SKM-1 treated with dmso at 0.1 percent for 144 hours (cell line): ENCODE results near the gene GALM.
"Not testable (repeated sequence)": the region's sequence is repeated elsewhere in the genome, so short reads cannot be mapped to it uniquely, and the experiment has no call there.

Experiments used
- DNase-seq: peaks from one replicate; lab custom pipeline; 2025; ENCODE audit not compliant: unreplicated experiment; lab: John Stamatoyannopoulos, UW

GALM gene

GRCh38 chr2:38665854-38666555 lies at the start of gene GALM:
Gene GALM, plus strand, starts transcription at chr2:38666114. Its CDS starts 48 bp downstream, at chr2:38666162.
- peak; percentile 78 for DNase-seq

DNA sequence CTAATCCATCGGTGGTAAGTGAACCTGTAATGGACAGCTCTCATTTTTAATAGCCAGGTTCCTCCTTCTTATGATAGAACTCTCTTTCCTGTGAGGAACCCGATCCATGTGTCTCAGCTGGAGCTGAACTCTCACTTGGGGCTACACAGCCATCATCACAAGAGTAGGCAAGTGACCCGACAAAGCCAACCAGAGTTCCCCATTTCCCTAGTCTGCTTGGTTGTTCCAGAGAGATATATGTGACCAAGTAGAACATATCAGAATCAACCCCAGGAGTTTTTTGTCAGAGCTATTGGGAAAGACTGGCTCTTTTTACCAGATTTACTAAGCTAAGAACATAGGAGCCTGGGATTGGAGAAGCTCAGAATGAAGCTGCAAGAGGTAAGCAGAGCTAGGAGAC lies 48.6 kb upstream of the GALM start:
- DNase-seq, result no peak

DNA sequence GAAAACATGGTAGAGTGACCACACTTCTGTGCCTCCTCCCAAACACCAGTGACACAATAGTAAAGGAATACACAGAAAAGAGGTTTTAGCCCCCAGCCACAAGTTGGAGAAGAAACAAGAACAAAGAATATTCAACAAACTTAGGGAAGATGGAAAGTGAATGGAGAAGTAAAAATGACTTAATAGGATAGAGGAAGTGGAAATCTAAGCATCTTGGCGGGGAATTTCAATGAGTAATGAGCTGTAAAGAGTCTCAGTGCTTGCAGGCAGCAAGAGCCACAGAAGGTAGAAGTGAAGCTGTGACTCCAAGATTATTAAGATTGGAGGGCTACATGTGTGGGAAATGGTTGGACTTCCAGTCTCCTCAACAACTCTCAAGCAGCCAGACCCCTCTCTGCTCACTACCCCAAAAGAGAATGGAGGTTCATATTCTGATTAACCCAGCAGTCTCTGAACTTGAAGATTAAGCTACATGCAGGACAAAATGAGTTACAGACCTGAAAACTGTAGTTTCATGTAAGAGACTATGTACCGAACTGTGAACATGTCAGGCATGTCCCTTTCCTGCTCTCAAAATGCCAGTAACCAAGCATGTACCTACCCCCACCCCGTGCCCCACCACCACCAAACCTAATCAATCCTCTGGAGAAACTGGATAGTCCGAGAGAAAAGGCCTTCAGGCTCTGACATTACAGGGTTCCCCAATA lies 46.3 kb upstream of the GALM start:
- peak; percentile 95 for DNase-seq

- DNase-seq, result no peak
Observed at GRCh38 chr2:38620282-38620977, 45.5 kb upstream of the GALM start.

GRCh38 chr2:38621018-38621417 lies 44.9 kb upstream of the GALM start:
- DNase-seq, result no peak

DNA sequence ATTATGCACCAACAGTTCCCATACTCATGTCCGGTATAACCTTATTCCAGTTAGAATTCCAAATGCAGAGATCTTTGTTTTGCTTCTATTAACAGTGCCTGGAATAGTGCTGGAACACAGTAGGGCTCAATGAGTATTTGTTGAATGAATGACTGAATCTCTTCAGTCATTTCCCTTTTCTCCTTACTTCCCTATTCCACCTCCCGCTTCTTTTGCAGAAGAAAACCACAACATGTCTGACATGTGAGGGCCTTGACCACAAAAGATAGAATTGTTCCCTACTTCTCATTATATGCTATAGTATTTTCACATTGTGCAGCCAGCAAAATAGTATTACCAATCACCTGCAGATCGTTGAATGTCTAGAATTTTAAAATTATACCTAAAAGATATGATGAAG lies 43.7 kb upstream of the GALM start:
- DNase-seq, result peak; percentile 96

DNA sequence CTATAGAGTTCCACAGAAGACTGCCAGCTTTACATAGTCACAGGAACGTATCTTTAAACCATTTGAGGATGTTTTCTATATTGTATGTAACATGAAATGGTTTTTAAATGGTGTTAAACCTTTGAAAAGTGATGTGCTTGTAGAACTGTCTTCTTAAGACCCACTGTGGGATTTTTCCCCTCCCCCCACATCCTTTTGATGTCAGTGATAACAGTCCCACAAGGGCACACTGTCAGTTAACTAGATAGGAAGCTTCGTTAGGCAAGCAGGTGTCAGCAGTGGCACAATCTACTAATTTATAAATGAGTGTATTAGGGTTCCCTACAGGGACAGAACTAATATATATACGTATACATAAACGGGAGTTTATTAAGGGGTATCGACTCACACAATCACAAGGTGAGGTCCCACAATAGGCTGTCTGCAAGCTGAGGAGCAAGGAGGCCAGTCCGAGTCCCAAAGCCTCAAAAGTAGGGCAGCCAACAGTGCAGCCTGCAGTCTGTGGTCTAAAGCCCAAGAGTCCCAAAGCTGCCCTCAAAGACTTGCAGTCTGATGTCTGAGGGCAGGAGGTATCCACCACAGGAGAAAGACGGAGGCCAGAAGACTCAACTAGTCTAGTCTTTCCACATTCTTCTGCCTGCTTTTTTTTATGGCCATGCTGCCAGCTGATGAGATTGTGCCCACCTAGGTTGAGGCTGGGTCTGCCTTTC lies 39.4 kb upstream of the GALM start:
- no peak for DNase-seq

DNA sequence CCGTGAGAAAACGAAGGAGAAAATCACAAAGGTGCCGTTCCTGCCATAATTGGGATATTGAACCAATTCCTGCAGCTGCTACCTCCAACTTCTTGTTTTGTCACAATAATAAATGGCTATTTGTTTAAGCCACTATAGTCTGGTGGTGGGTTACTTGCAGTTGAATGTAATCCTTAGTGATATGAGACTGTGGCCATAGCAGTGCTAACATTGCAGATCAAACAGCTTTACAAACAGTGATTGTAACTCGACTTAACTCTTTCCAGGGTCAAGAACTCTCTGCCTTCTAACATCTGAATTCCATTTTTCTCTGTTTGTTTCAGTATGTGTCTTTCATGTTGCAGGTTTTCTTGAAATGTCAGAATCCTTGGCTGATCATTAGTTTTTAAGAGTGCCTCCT lies 38.5 kb upstream of the GALM start:
- DNase-seq, result no peak

DNA sequence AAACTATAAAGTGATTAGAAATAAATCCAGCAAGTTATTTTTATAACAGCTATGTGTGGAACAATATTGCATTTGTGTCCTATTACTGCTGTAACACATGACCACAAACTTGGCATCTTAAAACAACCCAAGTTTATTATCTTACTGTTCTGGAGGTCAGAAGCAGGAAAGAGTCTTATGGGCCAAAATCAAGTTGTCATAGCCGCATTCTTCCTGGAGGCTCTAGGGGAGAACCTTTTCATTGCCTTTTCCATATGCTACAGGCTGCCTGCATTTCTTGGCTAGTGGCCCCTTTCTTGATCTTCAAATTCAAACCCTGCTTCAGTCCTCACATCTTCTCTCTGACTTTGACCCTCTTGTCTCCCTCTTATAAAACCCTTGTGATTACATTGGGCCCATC lies 36.2 kb upstream of the GALM start:
- no peak for DNase-seq

DNA sequence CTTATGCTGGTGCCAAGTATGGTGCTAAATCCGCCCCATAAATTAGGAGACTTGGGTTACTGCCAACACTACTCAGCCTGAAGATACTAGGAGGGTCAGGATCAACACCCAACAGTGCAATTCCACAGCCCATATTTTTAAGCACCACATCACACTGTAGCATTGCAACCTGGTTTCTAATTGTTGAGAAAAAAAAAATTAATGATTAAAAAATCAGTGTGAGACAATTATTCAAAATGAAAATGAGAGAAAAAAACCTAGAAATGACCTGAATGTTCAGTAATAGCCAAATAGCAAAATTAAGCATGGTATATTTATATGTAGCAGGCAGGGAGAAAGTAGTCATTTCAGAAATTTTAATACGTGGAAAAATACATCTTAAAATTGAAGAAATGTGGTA lies 33.9 kb upstream of the GALM start:
- no peak for DNase-seq

DNA sequence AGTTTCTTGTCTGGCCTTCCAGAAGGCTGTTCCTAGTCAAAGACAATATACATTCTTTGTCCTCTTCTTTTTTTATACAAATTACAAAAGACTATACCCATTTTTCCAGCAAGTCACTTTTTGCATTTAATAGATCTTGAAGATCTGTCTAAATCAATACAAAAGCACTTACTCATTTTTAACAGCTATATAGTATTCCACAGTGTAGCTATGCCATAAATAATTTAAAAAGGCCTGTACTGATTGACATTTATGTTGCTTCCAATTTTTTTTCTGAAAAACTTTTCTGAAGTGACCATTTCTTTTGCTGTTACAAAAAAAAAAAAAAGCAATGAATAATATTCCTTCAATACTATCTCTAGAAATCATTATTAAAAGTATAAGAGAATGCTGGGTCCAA lies 32.9 kb upstream of the GALM start:
- DNase-seq, result no peak

DNA sequence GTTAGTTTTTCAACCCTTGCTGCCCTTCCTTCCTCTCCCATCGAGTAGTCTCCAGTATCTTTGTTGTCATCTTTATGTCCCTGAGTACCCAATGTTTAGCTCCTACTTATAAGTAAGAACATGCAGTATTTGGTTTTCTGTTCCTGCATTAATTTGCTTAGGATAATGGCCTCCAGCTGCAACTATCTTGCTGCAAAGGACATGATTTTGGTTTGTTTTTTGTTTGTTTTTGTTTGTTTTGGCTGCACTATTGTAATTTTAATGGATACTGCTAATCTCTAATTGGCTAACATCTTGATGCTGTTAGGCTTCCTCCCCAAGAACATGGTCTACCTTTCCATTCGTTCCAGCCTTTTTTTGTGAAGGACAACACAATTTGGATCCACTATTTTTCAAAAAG lies 32.0 kb upstream of the GALM start:
- no peak for DNase-seq

GRCh38 chr2:38634684-38635083 lies 31.2 kb upstream of the GALM start:
- peak; percentile 94 for DNase-seq

GRCh38 chr2:38635139-38635538 lies 30.8 kb upstream of the GALM start:
- no peak for DNase-seq

GRCh38 chr2:38636069-38636468 lies 29.8 kb upstream of the GALM start:
- no peak for DNase-seq

DNA sequence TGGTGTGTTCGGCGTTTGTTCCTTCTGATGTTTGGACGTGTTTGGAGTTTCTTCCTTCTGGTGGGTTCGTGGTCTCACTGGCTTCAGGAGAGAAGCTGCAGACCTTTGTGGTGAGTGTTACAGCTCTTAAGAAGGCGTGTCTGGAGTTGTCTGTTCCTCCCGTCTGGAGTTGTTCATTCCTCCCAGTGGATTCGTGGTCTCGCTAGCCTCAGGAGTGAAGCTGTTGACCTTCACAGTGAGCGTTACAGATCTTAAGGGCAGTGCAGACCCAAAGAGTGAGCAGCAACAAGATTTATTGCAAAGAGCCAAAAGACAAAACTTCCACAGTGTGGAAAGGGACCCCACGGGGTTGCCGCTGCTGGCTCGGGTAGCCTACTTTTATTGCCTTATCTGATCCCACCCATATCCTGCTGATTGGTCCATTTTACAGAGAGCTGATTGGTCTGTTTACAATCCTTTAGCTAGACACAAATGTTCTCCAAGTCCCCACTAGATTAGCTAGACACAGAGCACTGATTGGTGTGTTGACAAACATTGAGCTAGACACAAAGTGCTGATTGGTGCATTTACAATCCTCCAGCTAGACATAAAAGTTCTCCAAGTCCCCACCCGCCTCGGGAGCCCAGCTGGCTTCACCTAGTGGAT lies 23.4 kb upstream of the GALM start:
- not testable (repeated sequence) for DNase-seq

DNA sequence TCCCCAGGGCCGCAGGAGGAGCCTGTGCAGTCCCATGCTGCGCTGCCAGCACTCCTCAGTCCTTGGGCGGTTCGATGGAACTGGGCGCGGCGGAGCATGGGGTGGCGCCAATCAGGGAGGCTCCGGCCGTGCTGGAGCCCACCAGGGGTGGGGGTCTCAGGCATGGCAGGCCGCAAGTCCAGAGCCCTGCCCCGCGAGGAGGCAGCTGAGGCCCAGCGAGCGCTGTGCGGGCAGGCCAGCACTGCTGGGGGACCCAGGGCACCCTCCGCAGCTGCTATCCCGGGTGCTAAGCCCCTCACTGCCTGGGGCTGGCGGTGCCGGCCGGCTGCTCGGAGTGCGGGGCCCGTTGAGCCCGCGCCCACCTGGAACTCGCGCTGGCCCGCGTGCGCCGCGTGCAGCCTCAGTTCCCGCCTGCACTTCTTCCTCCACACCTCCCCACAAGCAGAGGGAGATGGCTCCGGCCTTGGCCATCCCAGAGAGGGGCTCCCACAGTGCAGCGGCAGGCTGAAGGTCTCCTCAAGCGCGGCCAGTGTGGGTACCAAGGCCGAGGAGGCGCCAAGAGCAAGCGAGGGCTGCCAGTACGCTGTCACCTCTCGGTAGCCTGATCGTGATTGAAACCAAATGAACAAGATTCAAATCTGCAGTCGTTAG lies 22.8 kb upstream of the GALM start:
- no peak for DNase-seq

DNA sequence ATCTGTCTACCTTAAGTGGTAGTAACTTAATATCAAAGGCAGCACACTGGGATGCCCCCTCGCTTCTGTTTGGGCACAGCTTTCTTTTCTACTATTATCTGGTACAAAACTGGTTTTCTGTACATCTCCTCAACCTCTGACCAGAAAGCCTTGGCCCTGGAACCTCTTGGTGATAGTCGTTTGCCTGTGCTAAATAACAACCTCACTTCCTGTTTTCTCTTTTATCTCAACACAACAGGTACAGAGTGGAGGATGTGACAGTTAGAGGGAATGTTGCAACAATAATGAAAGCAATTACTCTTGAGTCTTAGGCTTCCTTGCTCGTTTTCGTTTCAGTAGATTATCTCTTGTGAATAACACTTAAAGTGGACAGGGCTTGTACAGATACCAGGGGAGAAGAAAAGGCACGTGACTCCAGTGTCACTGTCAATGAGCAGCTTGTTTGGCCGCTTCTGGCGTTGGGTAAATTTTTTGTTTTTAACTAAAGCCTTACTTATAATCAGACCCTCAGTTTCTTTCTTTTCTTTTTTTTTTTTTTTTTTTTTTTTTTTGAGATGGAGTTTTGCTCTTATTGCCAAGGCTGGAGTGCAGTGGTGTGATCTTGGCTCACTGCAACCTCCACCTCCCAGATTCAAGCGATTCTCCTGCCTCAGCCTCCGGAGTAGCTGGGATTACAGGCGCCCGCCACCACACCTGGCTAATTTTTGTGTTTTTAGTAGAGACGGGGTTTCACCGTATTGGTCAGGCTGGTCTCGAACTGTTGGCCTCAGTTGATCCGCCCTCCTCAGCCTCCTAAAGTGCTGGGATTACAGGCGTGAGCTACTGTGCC lies 22.0 kb upstream of the GALM start:
- peak; percentile 86 for DNase-seq

DNA sequence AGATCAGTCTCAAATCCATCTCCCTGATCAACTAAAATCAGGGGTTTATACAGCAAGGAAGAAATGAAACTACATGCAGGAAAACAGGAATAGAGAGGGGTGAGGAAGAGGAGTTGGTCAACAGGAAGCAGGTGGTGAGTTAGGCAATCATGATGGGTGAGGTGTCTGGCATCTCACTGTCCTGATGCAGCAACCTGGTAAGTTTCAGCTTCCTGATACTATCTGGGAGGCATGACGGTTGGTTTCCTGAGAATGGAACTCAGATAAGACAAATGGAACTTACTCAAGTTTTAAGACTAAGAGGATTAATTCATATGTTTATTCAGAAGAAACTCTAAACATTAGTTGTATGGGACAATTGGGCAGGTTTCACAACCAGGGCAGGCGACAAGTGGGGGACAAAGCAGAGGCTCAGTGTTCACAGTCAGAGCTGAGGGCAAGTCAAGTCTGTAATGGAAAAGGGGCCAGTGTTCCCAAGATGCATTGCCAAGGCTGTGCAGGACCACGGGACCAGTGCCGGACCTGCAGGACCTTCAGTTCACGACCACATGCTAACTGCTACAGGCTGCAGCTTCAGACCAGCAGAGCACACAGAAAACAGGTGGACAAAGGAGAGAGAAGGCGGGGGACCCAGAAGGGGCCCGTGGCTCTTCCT lies 17.7 kb upstream of the GALM start:
- DNase-seq, result peak; percentile 69
